Loucy (cell line): Measurements from ENCODE around the gene GNAO1.

Experiments used
- CTCF ChIP-seq: fragments of 200-600 bp; sonication (generic); conservative IDR thresholded peaks from 2 replicates; pipeline ENCODE4 v1.5.1; 2014; ENCODE audit warnings: mild to moderate bottlenecking, antibody characterized with exemption, low read length
- EZH2phosphoT487 ChIP-seq: fragments of 200-600 bp; IDR thresholded peaks from 2 replicates; pipeline ENCODE4 v1.6.1; 2018; ENCODE audit warnings: antibody characterized with exemption, mild to moderate bottlenecking, moderate library complexity, borderline replicate concordance

DNA sequence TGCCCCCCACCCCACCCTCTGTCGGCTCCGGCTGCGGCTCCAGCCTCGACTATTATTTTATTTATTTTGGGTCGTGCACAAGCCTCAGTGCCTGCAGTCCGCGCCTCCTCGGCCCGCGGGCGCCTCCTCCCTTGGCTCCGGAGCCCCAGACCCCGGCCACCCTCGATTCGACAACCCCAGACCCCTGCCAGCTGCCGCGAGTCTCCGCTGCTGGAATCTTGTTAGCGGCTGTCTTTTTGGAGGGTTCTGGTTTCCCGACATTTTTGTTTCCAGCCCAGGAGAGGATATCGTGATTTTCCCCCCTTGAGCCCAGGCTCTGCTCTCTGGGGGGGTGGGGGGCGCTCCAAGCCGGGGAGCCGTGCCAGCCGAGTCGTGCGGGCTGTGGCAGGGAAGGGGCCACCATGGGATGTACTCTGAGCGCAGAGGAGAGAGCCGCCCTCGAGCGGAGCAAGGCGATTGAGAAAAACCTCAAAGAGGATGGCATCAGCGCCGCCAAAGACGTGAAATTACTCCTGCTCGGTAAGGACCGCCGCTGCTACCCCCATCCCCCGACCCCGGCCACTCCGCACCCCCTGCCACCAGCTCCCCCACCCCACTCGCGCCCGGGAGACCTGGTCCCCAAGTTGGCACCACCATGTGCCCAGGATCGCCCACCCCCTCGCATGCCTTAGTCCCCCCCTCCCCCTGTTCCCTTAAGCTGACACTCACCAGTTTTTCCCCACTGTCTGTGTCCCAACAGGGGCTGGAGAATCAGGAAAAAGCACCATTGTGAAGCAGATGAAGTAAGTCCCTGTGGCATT, 746 bp downstream of the GNAO1 start:
- TF ChIP-seq CTCF (no peak), EZH2phosphoT487 (no peak)
